SK-N-MC (cell line): Measurements from ENCODE around the gene OR52W1.

Experiments
- EZH2 ChIP-seq: fragments of 200-600 bp; sonication (generic); IDR thresholded peaks from one replicate; pipeline ENCODE4 v1.6.1; 2017; ENCODE audit warnings: antibody characterized with exemption
- FOXP2 ChIP-seq: optimal IDR thresholded peaks from 2 replicates; pipeline ENCODE3; 2011; ENCODE audit warnings: mild to moderate bottlenecking, moderate library complexity; ENCODE audit not compliant: insufficient read depth; ENCODE audit errors: extremely low read length, control extremely low read depth
- POLR2AphosphoS5 ChIP-seq: IDR thresholded peaks from 2 replicates; pipeline ENCODE4 v1.6.1; 2012; ENCODE audit warnings: mild to moderate bottlenecking, low read depth, low read length, borderline replicate concordance

DNA sequence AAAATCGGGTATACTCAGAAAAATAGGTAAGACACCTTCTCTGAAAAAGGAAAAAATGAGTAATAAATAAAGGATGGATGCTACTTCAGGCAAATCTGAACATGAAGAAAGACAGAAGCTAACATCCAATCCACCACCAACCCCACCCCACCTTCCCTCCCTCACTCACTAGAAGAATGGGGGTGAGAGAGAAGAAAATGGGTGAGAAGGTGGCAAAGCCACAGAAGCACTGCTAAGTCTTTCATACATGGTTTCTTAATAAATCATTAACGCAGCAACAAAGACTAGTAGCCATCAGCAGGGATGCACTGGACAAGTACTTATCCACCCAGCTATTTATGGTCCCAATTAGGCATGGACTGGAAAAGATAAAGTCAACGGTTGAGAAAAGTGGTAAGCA lies 29.5 kb downstream of the OR52W1 start:
- no peak for TF ChIP-seq POLR2AphosphoS5
- no peak for TF ChIP-seq EZH2
- no peak for TF ChIP-seq FOXP2
